Urinary bladder (tissue), 4 donors: Measurements from ENCODE around the gene CNKSR1. TPM values are rescaled to one million over a fixed set of nuclear protein-coding genes. Genes with fewer than 3 reads are reported as not detected.

Experiments
- DNase-seq: peaks from one replicate; pipeline ENCODE4 v3.0.0-alpha.2; 2015; ENCODE audit errors: extremely low spot score
- H3K27ac ChIP-seq: one replicate; pipeline ENCODE4 v1.5.1; 2013; ENCODE audit warnings: low read depth, mild to moderate bottlenecking, moderate library complexity
- H3K36me3 ChIP-seq: one replicate; pipeline ENCODE4 v1.6.1; 2013; ENCODE audit warnings: mild to moderate bottlenecking, moderate library complexity; ENCODE audit not compliant: insufficient read depth
- H3K4me1 ChIP-seq: one replicate; pipeline ENCODE4 v1.6.1; 2013; ENCODE audit warnings: mild to moderate bottlenecking, moderate library complexity; ENCODE audit not compliant: insufficient read depth
- H3K4me3 ChIP-seq: one replicate; pipeline ENCODE4 v1.5.1; 2013; ENCODE audit warnings: low read depth, low read length
- WGBS: extraction: QIAGEN DNeasy Blood & Tissue Kit; methylation state at CpG from one replicate; pipeline ENCODE4 v1.1.7; 2013; 5-methylcytosine and 5-hydroxymethylcytosine counted together
- polyA plus RNA-seq: library from polyadenylated mRNA; stranded (reverse); fragments of 200-250 nt; gene quantifications from one replicate; pipeline ENCODE4 v1.2.3, GENCODE V29; 2013
- total RNA-seq: library from RNA; depleted of rRNA; stranded (reverse); fragments of >200 nt; gene quantifications from one replicate; pipeline ENCODE4 v1.2.3, GENCODE V29; 2014
- donor health status: healthy with polysubstance abuse.
- donor health status: healthy.

CNKSR1 gene
- total and polyA plus RNA-seq, 2 donors, result 4.2 to 5.3 TPM

DNA sequence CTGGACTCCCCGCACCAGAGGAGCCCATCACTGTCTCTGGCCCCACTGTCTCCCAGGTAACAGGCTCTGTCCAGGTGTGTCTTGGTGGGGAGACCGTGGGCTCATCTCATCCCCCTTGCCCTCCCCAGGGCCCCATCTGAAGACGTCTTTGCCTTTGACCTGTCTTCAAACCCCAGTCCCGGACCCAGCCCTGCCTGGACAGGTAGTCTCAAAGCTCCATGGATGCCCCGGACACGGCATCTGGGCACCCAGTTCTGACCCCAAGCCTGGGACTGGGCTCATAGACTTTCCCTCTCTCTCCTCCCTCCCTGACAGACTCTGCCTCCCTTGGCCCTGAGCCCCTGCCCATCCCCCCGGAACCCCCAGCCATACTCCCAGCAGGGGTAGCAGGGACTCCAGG lies 6.8 kb downstream of the CNKSR1 start:
- H3K27ac ChIP-seq, result no peak overlapping the region
- no peaks in the 10 kb centered on the region for H3K36me3 ChIP-seq
- 89% methylated on average over 7 of the region's 7 CpGs for WGBS
- no peak overlapping the region for H3K4me3 ChIP-seq
- DNase-seq, result no peak
- no peaks in the 10 kb centered on the region for H3K4me1 ChIP-seq

DNA sequence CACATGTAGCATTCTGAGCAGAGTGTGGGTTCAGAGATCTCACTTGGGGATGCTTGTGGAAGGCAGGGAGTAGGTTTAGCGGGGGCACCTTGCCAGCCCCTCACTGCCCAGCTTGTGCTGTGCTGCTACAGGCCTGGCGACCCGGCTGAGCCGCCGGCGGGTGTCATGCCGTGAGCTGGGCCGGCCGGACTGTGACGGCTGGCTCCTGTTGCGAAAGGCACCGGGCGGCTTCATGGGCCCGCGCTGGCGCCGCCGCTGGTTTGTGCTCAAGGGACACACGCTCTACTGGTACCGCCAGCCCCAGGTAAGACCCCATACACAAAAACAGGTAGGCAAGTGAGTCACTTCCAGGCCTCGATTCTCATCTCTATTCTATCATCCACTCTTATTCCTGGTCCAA lies 7.6 kb downstream of the CNKSR1 start:
- H3K4me1 ChIP-seq, result no peaks in the 10 kb centered on the region
- H3K27ac ChIP-seq, result no peak overlapping the region
- 95% methylated on average over 21 of the region's 21 CpGs for WGBS
- no peak overlapping the region for H3K4me3 ChIP-seq
- no peak for DNase-seq
- no peaks in the 10 kb centered on the region for H3K36me3 ChIP-seq

DNA sequence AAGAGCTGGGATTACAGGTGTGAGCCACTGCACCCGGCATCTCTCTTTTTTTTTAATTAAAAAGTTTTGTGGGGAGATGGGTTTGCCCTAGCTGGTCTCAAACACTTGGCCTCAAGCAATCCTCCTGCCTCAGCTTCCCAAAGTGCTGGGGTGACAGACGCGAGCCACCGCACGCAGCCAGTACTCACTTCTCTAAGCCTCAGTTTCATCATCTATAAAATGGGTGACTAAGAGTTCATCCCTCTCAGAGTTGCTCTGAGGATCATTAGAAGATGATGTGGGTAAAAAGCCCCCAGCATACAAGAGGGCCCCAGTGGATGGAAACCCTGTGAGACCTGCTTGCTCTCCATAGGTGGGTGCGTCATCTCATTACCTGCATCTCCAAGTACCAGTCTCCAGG lies 10.6 kb downstream of the CNKSR1 start:
- no peak overlapping the region for H3K4me3 ChIP-seq
- no peaks in the 10 kb centered on the region for H3K4me1 ChIP-seq
- 97% methylated on average over 6 of the region's 6 CpGs for whole genome bisulfite sequencing
- no peak overlapping the region for H3K27ac ChIP-seq
- no peak for DNase-seq
- no peaks in the 10 kb centered on the region for H3K36me3 ChIP-seq

DNA sequence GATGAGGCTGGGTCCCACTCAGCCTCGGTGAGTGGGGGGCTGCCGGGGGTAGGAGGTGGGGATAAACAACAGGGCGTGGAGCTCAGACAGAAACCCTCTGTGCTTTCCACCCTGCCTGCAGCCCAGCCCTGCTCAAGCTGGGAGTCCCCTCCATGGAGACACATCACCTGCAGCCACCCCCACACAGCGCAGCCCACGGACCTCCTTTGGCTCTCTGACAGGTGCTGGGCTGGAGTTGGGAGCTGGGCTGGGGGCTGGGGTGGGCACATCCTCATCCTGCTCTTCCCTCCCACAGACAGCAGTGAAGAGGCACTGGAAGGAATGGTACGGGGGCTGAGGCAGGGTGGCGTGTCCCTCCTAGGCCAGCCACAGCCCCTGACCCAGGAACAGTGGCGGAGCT lies 11.2 kb downstream of the CNKSR1 start:
- no peak for DNase-seq
- Histone ChIP-seq H3K4me3 (no peak overlapping the region), H3K4me1 (no peaks in the 10 kb centered on the region), H3K36me3 (no peaks in the 10 kb centered on the region), H3K27ac (no peak overlapping the region)
- 94% methylated on average over 8 of the region's 8 CpGs for whole genome bisulfite sequencing

DNA sequence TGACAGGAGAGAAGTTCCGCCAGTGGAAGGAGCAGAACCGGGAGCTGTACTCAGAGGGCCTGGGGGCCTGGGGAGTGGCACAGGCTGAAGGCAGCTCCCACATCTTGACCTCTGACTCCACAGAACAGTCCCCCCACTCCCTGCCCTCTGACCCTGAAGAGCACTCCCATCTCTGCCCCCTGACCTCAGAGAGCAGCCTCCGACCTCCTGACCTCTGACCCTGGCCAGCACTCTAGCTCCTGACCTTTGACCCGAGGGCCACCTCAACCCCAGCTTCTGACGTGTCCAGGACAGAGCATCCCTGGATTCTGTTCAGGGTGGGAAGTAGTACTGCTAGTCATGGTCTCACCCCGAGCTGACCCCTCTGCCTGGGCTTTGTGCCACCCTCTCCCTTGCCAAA lies 12.0 kb downstream of the CNKSR1 start:
- Histone ChIP-seq H3K4me3 (no peak overlapping the region), H3K27ac (no peak overlapping the region), H3K4me1 (no peaks in the 10 kb centered on the region), H3K36me3 (no peaks in the 10 kb centered on the region)
- 77% methylated on average over 6 of the region's 6 CpGs for WGBS
- no peak for DNase-seq

DNA sequence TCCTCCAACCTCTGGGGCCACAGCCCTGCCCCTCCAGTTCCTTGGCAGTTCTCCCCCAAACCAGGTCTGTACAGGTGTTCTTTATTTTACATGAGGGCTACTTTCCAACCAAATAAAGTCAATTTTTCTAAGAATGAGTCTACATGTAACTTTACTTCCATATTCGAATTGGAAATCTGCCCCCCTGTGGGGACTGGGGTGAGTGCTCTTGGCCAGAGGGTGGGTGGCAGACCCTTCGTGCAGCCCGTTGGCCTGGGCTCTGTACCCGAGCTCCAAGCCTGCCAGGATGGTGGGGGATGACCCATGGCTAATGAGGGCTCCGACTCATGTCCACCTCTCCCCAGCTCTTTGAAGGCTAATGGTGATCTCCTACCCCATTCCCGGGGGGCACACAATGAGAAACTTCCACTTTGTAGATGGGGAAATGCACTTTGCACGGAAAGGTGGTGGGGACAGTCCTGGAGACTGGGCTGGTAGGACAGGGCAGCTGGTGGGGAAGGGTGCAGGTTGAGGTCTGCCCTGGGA lies 12.5 kb downstream of the CNKSR1 start:
- H3K27ac ChIP-seq, result no peak overlapping the region
- no peaks in the 10 kb centered on the region for H3K4me1 ChIP-seq
- 85% methylated on average over 7 of the region's 7 CpGs for WGBS
- H3K36me3 ChIP-seq, result no peaks in the 10 kb centered on the region
- H3K4me3 ChIP-seq, result no peak overlapping the region
- no peak for DNase-seq

DNA sequence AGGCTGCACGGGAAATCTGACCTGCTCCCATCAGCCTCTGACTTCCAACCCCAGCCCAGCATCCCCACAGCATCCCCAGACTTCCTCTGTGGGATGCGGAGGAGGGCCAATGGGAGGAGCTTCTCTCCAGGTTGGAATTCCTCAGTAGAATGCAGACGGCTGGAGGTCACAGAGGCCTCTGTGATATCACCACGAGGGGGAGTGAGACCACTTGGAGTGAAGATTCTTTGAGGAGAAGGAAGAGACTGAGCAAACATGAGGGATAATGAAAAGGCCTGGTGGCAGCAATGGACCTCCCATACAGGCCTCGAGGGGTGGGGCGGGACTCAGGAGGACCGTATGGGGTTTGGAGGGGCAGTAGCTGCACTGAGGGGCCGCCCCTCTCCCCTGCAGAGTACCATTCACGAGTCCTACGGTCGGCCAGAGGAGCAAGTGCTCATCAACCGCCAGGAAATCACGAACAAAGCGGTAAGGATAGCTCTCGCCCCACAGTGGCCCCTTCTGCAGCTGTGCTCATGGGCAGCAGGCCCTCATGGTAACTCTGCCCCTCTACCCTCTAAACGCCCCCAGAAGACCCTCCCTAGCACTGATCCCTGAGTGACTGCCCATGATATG lies 13.2 kb downstream of the CNKSR1 start, which contains the start of gene CATSPER4:
CATSPER4 (plus strand) TSS at position 230 of the 615 bp plus-strand sequence; CDS start at position 256, 26 bp downstream.
- 41% methylated on average over 16 of the region's 16 CpGs for WGBS
- DNase-seq, result no peak
- Histone ChIP-seq H3K27ac (no peak within 1 kb of the TSS), H3K36me3 (no peaks in the 10 kb centered on the region), H3K4me3 (no peak within 1 kb of the TSS), H3K4me1 (no peaks in the 10 kb centered on the region)

DNA sequence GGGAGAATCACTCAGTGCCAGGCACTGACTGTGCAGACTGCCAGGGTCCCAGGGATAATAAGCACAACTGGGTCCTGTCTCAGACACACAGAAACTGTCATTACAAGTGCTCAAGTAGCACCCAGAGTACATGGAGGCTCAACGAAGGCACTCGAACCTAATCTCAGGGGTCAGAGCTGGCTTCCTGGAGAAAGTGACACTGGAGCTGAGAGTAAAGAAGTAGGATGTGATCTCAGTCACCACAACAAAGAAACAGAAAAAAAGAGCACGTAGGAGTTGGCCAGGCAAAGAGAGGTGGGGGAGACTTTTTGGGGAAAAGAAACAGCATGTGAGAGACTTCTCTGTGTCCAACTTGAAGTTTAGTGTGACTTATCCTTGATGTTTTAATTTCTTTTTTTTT lies 14.4 kb downstream of the CNKSR1 start:
- DNase-seq, result no peak
- H3K4me3 ChIP-seq, result no peak overlapping the region
- H3K27ac ChIP-seq, result no peak overlapping the region
- H3K4me1 ChIP-seq, result no peaks in the 10 kb centered on the region
- H3K36me3 ChIP-seq, result no peaks in the 10 kb centered on the region
- 35% methylated on average over 3 of the region's 3 CpGs for WGBS

DNA sequence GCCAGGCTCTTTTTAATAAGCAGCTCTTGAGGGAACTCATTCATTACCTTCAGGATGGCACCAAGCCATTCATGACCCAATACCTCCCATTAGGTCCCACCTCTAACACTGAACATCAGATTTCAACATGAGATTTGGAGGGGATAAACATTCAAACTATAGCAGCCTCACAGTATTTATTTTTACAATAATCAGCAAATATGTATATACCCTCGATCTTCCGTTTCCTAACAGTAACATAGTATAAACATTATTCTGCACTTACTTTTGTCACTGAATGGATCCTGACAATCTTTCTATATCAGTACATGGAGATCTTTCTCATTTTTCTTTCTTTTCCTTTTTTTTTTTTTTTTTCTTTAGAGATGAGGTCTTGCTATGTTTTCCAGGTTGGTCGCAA lies 18.5 kb downstream of the CNKSR1 start:
- Histone ChIP-seq H3K27ac (no peak overlapping the region), H3K4me3 (no peak overlapping the region), H3K4me1 (no peaks in the 10 kb centered on the region), H3K36me3 (no peaks in the 10 kb centered on the region)
- no peak for DNase-seq
- WGBS, result 68% methylated on average over 3 of the region's 3 CpGs

DNA sequence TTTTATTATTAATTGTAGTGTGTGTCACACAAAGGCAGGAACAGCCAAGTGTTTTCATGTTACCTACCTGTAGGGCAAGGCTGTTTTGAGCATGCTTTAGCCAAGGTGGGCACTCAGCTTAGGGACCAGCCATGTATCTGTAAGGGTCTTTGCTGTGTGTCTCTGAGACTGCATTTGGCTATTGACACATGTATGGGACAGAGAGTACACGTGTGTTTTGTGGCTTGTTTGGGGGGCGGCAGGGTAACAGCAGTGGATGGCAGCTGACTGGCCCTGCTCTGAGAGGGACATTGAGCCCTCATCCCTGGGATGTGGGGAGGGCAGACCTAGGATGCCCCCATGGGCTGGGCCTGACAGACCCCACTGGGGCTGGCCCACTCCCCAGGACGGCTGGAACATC lies 20.0 kb downstream of the CNKSR1 start:
- 84% methylated on average over 3 of the region's 3 CpGs for WGBS
- no peaks in the 10 kb centered on the region for H3K4me1 ChIP-seq
- no peaks in the 10 kb centered on the region for H3K36me3 ChIP-seq
- no peak overlapping the region for H3K27ac ChIP-seq
- no peak for DNase-seq
- no peak overlapping the region for H3K4me3 ChIP-seq

DNA sequence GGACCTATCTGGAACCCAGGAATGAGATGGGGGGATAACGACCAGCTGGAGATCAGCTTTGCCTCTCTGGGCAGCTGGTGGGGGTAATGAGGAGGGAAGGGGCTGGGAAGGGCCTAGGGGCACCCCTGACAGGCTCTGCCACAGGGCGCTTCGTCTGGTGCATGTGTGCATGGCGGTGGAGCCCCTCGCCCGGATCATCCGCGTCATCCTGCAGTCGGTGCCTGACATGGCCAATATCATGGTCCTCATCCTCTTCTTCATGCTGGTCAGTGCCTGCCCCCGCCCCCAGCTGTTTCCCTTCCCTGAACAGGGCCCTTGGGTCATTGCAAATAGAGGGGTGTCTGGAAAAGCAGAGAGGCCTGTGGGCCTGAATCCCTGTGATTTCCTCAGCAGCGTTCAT lies 20.5 kb downstream of the CNKSR1 start:
- Histone ChIP-seq H3K27ac (no peak overlapping the region), H3K4me3 (no peak overlapping the region), H3K4me1 (no peaks in the 10 kb centered on the region), H3K36me3 (no peaks in the 10 kb centered on the region)
- DNase-seq, result no peak
- WGBS, result 85% methylated on average over 11 of the region's 11 CpGs

DNA sequence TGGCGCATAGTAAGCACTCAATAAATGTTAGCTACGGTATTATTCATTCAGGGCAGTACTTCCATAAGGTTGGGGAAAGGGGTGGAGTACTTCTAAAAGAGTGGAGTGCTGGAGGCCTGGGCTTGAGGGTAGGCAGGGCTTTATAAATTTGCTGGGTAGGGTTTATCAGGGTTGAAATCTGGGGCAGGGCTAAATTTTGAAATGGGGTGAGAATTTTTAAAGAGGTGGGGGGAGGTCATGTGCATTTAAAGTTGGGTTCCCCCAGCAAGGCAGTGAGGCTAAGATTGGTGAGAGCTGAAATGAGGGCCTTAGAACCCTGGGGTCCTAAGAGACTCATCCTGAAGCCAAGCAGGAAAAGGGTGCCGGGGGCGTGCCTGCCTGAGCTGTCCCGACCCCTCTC lies 23.1 kb downstream of the CNKSR1 start:
- no peak for DNase-seq
- 79% methylated on average over 5 of the region's 5 CpGs for WGBS
- no peaks in the 10 kb centered on the region for H3K36me3 ChIP-seq
- H3K4me3 ChIP-seq, result no peak overlapping the region
- H3K27ac ChIP-seq, result no peak overlapping the region
- H3K4me1 ChIP-seq, result no peaks in the 10 kb centered on the region

DNA sequence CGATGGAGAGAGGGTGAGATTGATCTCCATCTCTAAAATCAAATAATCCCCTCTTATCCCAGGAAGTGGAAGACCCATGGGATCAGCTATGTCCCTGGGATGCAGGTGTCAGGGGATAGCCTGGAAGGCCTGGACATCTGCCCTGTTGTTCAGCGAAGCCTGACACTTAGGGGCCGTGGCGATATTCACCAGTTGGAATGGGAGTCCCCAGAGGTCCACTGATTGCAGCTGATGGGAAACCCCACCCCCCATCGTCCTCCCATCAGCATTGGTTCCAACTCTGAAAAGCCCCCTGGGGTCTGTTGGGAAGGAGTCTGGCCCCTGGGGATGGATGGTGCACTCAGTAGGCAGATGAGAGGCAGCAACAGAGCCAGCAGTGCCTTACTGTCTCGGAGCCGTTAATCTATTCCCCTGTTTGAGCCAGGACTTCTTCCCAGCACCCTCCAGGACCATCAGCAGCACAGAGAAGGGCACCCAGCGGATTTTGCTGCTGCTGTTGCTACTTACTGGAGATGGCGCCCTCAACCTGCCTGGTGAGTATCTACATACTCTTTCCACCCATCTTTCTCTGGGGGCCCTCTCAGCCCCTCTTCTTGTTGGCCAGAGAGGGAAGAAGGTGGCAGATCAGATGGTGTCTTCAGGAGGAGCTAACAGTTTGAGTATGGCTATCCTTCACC lies 26.5 kb downstream of the CNKSR1 start:
- WGBS, result 66% methylated on average over 9 of the region's 9 CpGs
- no peak for DNase-seq
- Histone ChIP-seq H3K36me3 (no peaks in the 10 kb centered on the region), H3K4me1 (no peaks in the 10 kb centered on the region), H3K27ac (no peak overlapping the region), H3K4me3 (no peak overlapping the region)

DNA sequence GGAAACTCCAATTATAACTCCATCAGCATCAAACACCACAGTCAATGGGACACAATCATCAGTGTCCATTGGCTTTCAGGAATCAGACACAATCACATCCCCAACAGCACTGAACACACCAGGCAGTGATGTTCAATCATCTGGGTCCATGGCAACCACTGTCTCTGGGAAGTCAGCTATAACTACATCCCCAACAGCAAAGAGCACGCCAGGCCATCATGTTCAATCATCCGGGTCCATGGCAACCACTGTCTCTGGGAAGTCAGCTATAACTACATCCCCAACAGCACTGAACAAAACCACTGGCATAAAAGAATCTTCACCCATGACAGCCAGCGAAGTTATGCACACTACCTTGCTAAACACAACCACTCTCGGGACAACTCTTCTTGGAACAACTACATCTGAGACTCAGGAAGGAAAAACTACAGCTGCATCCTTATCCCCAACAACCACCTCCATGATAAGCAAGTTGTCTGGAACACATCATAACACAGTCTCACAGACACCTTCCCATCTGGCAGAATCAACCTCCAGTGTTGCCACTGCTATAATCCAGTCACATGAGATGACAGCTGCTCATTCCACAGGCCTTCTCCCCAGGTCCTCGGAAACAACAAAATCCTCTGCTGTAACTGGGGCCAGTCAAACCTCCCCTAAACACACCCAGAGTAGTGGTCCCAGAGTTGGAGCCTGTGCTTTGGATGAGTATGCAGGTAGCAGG lies 33.0 kb downstream of the CNKSR1 start:
- 61% methylated on average over 5 of the region's 5 CpGs for WGBS
- H3K36me3 ChIP-seq, result no peaks in the 10 kb centered on the region
- no peaks in the 10 kb centered on the region for H3K4me1 ChIP-seq
- no peak for DNase-seq
- no peak overlapping the region for H3K4me3 ChIP-seq
- H3K27ac ChIP-seq, result no peak overlapping the region
